H9 (cell line): ENCODE results near the gene CREB3L4. TPM values are rescaled to one million over a fixed set of nuclear protein-coding genes. Genes with fewer than 3 reads are reported as not detected.

Experiments
- DNase-seq: peaks from one replicate; pipeline ENCODE4 v3.0.0-alpha.2; 2017
- H2AFZ ChIP-seq: one replicate; pipeline ENCODE4 v1.6.1; 2013; ENCODE audit warnings: mild to moderate bottlenecking, low read length, control low read depth, moderate library complexity
- H2AK5ac ChIP-seq: 2 replicates; pipeline ENCODE4 v1.6.1; 2013; ENCODE audit warnings: low read length, control low read depth, mixed read lengths; ENCODE audit not compliant: insufficient read length
- H2BK120ac ChIP-seq: one replicate; pipeline ENCODE4 v1.6.1; 2013; ENCODE audit warnings: low read depth, mild to moderate bottlenecking, low read length, control low read depth, inconsistent platforms; ENCODE audit not compliant: poor library complexity, severe bottlenecking
- H2BK12ac ChIP-seq: 2 replicates; pipeline ENCODE4 v1.6.1; 2013; ENCODE audit warnings: low read length, control low read depth, mixed read lengths, low read depth; ENCODE audit not compliant: insufficient read length
- H2BK15ac ChIP-seq: 2 replicates; pipeline ENCODE4 v1.6.1; 2013; ENCODE audit warnings: low read depth, low read length, control low read depth
- H2BK20ac ChIP-seq: one replicate; pipeline ENCODE4 v1.6.1; 2013; ENCODE audit warnings: low read depth, mild to moderate bottlenecking, low read length, control low read depth, inconsistent platforms; ENCODE audit not compliant: poor library complexity, severe bottlenecking
- H2BK5ac ChIP-seq: 2 replicates; pipeline ENCODE4 v1.6.1; 2013; ENCODE audit warnings: low read length, control low read depth, mixed read lengths; ENCODE audit not compliant: insufficient read length
- H3K14ac ChIP-seq: 2 replicates; pipeline ENCODE4 v1.6.1; 2013; ENCODE audit warnings: low read length, control low read depth; ENCODE audit not compliant: insufficient read depth
- H3K18ac ChIP-seq: 2 replicates; pipeline ENCODE4 v1.6.1; 2013; ENCODE audit warnings: low read depth, mild to moderate bottlenecking, mixed read lengths, low read length, control low read depth; ENCODE audit not compliant: insufficient read length
- H3K23ac ChIP-seq: 2 replicates; pipeline ENCODE4 v1.6.1; 2013; ENCODE audit warnings: low read length, control low read depth, mixed read lengths, low read depth; ENCODE audit not compliant: insufficient read length
- H3K23me2 ChIP-seq: 2 replicates; pipeline ENCODE4 v1.6.1; 2013; ENCODE audit warnings: low read depth, mild to moderate bottlenecking, mixed read lengths, low read length, control low read depth; ENCODE audit not compliant: insufficient read length, poor library complexity, severe bottlenecking
- H3K27ac ChIP-seq: 2 replicates; pipeline ENCODE4 v1.5.1; 2013; ENCODE audit warnings: low read length, control low read depth, mixed read lengths, low read depth; ENCODE audit not compliant: insufficient read length
- H3K27me3 ChIP-seq: 2 replicates; pipeline ENCODE4 v1.6.1; 2013; ENCODE audit warnings: low read length, control low read depth, inconsistent platforms; ENCODE audit not compliant: insufficient read depth
- H3K4ac ChIP-seq: 2 replicates; pipeline ENCODE4 v1.6.1; 2013; ENCODE audit warnings: low read depth, mild to moderate bottlenecking, control low read depth, inconsistent platforms, low read length, moderate library complexity
- H3K4me1 ChIP-seq: 2 replicates; pipeline ENCODE4 v1.6.1; 2013; ENCODE audit warnings: low read length, control low read depth, inconsistent platforms; ENCODE audit not compliant: insufficient read depth
- H3K4me2 ChIP-seq: 2 replicates; pipeline ENCODE4 v1.6.1; 2013; ENCODE audit warnings: low read length, control low read depth, mixed read lengths; ENCODE audit not compliant: insufficient read length, insufficient read depth
- H3K56ac ChIP-seq: 2 replicates; pipeline ENCODE4 v1.6.1; 2013; ENCODE audit warnings: low read depth, mild to moderate bottlenecking, mixed read lengths, low read length, control low read depth; ENCODE audit not compliant: insufficient read length
- H3K79me1 ChIP-seq: 2 replicates; pipeline ENCODE4 v1.6.1; 2013; ENCODE audit warnings: low read depth, mild to moderate bottlenecking, moderate library complexity, low read length, control low read depth, inconsistent platforms; ENCODE audit not compliant: insufficient read depth, poor library complexity, severe bottlenecking
- H3K79me2 ChIP-seq: 2 replicates; pipeline ENCODE4 v1.6.1; 2013; ENCODE audit warnings: low read length, control low read depth, inconsistent platforms; ENCODE audit not compliant: insufficient read depth
- H3K9ac ChIP-seq: 2 replicates; pipeline ENCODE4 v1.6.1; 2013; ENCODE audit warnings: low read length, control low read depth, mixed read lengths; ENCODE audit not compliant: insufficient read length; ENCODE audit errors: extremely low read depth
- H3K9me3 ChIP-seq: one replicate; pipeline ENCODE4 v1.6.1; 2013; ENCODE audit warnings: low read depth, low read length, inconsistent platforms; ENCODE audit not compliant: control insufficient read depth
- H3T11ph ChIP-seq: one replicate; pipeline ENCODE4 v1.6.1; 2013; ENCODE audit warnings: mild to moderate bottlenecking, low read length, control low read depth, inconsistent platforms
- H4K20me1 ChIP-seq: one replicate; pipeline ENCODE4 v1.6.1; 2013; ENCODE audit not compliant: control insufficient read depth, insufficient read length, insufficient read depth
- H4K5ac ChIP-seq: 2 replicates; pipeline ENCODE4 v1.6.1; 2013; ENCODE audit warnings: low read depth, mild to moderate bottlenecking, mixed read lengths, low read length, control low read depth; ENCODE audit not compliant: insufficient read length
- H4K8ac ChIP-seq: replicated peaks from 2 replicates; pipeline ENCODE4 v1.6.1; 2013; ENCODE audit warnings: low read length, control low read depth, mixed read lengths, low read depth; ENCODE audit not compliant: insufficient read length
- H4K91ac ChIP-seq: 2 replicates; pipeline ENCODE4 v1.6.1; 2013; ENCODE audit warnings: low read depth, mild to moderate bottlenecking, moderate library complexity, mixed read lengths, low read length, control low read depth; ENCODE audit not compliant: insufficient read length
- H3K27ac Mint-ChIP-seq, 3 experiments: 2 replicates in 2 of 3; 3 replicates in 1 of 3; pipeline ENCODE4 v1.8.0; 2020 to 2021; ENCODE audit warnings: mixed read lengths in 3 of 3, mild to moderate bottlenecking in 1 of 3, moderate library complexity in 1 of 3
- H3K27me3 Mint-ChIP-seq: 2 replicates; pipeline ENCODE4 v1.8.0; 2021; ENCODE audit warnings: low read depth, mild to moderate bottlenecking, moderate library complexity, mixed read lengths
- H3K36me3 Mint-ChIP-seq, 3 experiments: 2 replicates in 2 of 3; 3 replicates in 1 of 3; pipeline ENCODE4 v1.8.0; 2020 to 2021; ENCODE audit warnings: low read depth in 3 of 3, mixed read lengths in 3 of 3; ENCODE audit not compliant: insufficient read depth in 1 of 3
- H3K4me1 Mint-ChIP-seq, 2 experiments: 2 replicates each; pipeline ENCODE4 v1.8.0; 2020; ENCODE audit warnings: mixed read lengths in 2 of 2
- H3K4me3 Mint-ChIP-seq, 2 experiments: 2 replicates in 1 of 2; 3 replicates in 1 of 2; pipeline ENCODE4 v1.8.0; 2020 to 2021; ENCODE audit warnings: mild to moderate bottlenecking in 2 of 2, mixed read lengths in 2 of 2, moderate library complexity in 1 of 2
- H3K9me3 Mint-ChIP-seq, 2 experiments: 2 replicates in 1 of 2; 3 replicates in 1 of 2; pipeline ENCODE4 v1.8.0; 2020; ENCODE audit warnings: mild to moderate bottlenecking in 2 of 2, mixed read lengths in 2 of 2, moderate library complexity in 1 of 2
- WGBS: extraction: QIAGEN DNeasy Blood & Tissue Kit; methylation state at CpG from one replicate; pipeline ENCODE4 v1.1.7; 2013; ENCODE audit warnings: missing lambda C conversion rate, low lambda C conversion rate, mixed read lengths; ENCODE audit not compliant: insufficient read length; ENCODE audit errors: extremely low coverage; 5-methylcytosine and 5-hydroxymethylcytosine counted together
- total RNA-seq: library from RNA; stranded (reverse); gene quantifications from 2 replicates; pipeline ENCODE4 v1.2.1, GENCODE V29; 2021
- TF ChIP-seq, protein P1 (sequence below): fragments of 200-600 bp; sonication (generic); conservative IDR thresholded peaks from 3 replicates; pipeline ENCODE4 v1.8.0; 2021; ENCODE audit warnings: antibody characterized with exemption, mild to moderate bottlenecking

Gene CREB3L4
- total RNA-seq, 1 experiment from 2014 or later, result 27.6 TPM

DNA sequence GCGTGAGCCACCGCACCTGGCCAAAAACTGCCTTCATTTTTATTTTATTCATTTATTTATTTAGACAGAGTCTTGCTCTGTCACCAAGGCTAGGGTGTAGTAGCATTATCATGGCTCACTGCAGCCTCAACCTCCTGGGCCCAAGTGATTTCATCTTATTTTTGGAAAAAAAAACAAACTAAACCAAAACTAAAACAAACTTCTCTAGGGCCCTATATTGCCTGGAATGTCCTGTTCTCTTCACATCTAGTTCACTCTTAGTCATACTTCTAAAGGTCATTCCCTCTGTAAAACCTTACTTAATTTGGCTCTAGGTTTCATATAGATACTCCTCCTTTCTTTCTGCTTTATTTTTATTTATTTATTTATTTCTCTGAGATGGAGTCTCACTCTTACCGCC lies 38.4 kb downstream of the CREB3L4 start:
- H3K79me2 ChIP-seq, result no peaks in the 10 kb centered on the region
- H4K91ac ChIP-seq, result no peak overlapping the region
- H3K9ac ChIP-seq, result no peak overlapping the region
- no peak overlapping the region for H3K18ac ChIP-seq
- no peaks in the 10 kb centered on the region for H3K9me3 ChIP-seq
- no peak overlapping the region for H3K4me3 Mint-ChIP-seq
- no peak overlapping the region for H2BK12ac ChIP-seq
- TF ChIP-seq, protein P1, sequence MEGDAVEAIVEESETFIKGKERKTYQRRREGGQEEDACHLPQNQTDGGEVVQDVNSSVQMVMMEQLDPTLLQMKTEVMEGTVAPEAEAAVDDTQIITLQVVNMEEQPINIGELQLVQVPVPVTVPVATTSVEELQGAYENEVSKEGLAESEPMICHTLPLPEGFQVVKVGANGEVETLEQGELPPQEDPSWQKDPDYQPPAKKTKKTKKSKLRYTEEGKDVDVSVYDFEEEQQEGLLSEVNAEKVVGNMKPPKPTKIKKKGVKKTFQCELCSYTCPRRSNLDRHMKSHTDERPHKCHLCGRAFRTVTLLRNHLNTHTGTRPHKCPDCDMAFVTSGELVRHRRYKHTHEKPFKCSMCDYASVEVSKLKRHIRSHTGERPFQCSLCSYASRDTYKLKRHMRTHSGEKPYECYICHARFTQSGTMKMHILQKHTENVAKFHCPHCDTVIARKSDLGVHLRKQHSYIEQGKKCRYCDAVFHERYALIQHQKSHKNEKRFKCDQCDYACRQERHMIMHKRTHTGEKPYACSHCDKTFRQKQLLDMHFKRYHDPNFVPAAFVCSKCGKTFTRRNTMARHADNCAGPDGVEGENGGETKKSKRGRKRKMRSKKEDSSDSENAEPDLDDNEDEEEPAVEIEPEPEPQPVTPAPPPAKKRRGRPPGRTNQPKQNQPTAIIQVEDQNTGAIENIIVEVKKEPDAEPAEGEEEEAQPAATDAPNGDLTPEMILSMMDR, result no peak
- no peaks in the 10 kb centered on the region for H3K9me3 Mint-ChIP-seq
- H3K27me3 Mint-ChIP-seq, result no peaks in the 10 kb centered on the region
- H2BK15ac ChIP-seq, result no peak overlapping the region
- H4K20me1 ChIP-seq, result no peaks in the 10 kb centered on the region
- no peak overlapping the region for H3K4ac ChIP-seq
- H4K8ac ChIP-seq, result no peak overlapping the region
- H2BK120ac ChIP-seq, result no peak overlapping the region
- H4K5ac ChIP-seq, result no peak overlapping the region
- no peak overlapping the region for H3T11ph ChIP-seq
- no peak overlapping the region for H3K56ac ChIP-seq
- no peak overlapping the region for H2AK5ac ChIP-seq
- H3K4me1 ChIP-seq, result no peaks in the 10 kb centered on the region
- H3K23ac ChIP-seq, result no peak overlapping the region
- no peak overlapping the region for H3K14ac ChIP-seq
- no CpG with 5 or more reads among the region's 3 CpGs for WGBS
- H3K4me1 Mint-ChIP-seq, result no peaks in the 10 kb centered on the region
- no peaks in the 10 kb centered on the region for H3K23me2 ChIP-seq
- H3K36me3 Mint-ChIP-seq, result no peaks in the 10 kb centered on the region; a peak in 2 of 7 replicates
- H3K27me3 ChIP-seq, result no peaks in the 10 kb centered on the region
- H2BK20ac ChIP-seq, result no peak overlapping the region
- H3K79me1 ChIP-seq, result no peaks in the 10 kb centered on the region
- no peak overlapping the region for H3K27ac Mint-ChIP-seq
- DNase-seq, result no peak
- no peak overlapping the region for H3K4me2 ChIP-seq
- no peak overlapping the region for H2BK5ac ChIP-seq
- no peak overlapping the region for H3K27ac ChIP-seq
- no peak overlapping the region for H2AFZ ChIP-seq
